OCI-LY3 (cell line): ENCODE measurements around the gene FEM1B.

Experiments
- CTCF ChIP-seq: fragments of 200-600, 300-600 bp; sonication (generic); IDR thresholded peaks from 2 replicates; pipeline ENCODE4 v1.5.1; 2014; ENCODE audit warnings: antibody characterized with exemption, low read length, low read depth
- EZH2phosphoT487 ChIP-seq: fragments of 200-600 bp; shearing (Covaris generic); IDR thresholded peaks from 2 replicates; pipeline ENCODE4 v1.6.1; 2018; ENCODE audit warnings: antibody characterized with exemption, mixed run types, low read depth

GRCh38 chr15:68318931-68319909 lies 41.7 kb downstream of the FEM1B start:
- TF ChIP-seq CTCF: no peak
- no peak for TF ChIP-seq EZH2phosphoT487
